Medulla oblongata (tissue), 1 donor: ENCODE results near the gene FLCN.

Source experiments
- DNase-seq: peaks from one replicate; pipeline ENCODE4 v3.0.0-alpha.2; 2015; ENCODE audit errors: extremely low spot score

The FLCN gene

DNA sequence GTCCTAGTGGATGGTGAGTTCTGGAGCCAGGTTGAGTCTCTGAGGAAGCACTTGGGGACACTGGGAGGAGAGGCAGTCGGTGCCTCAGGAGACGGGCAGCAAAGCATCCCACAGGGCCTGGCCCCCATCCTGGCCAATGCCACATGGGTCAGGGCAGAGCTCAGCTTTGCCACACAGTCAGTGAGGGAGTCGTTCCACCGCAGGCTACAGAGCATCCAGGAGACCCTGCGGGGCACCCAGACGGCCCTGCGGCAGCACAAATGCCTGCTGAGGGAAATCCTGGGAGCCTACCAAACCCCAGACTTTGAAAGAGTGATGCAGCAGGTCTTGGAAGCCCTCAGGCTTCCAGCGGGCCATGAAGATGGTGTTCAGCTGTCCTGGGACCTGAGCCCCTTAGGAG, 70.5 kb downstream of the FLCN start:
- DNase-seq, result no peak

DNA sequence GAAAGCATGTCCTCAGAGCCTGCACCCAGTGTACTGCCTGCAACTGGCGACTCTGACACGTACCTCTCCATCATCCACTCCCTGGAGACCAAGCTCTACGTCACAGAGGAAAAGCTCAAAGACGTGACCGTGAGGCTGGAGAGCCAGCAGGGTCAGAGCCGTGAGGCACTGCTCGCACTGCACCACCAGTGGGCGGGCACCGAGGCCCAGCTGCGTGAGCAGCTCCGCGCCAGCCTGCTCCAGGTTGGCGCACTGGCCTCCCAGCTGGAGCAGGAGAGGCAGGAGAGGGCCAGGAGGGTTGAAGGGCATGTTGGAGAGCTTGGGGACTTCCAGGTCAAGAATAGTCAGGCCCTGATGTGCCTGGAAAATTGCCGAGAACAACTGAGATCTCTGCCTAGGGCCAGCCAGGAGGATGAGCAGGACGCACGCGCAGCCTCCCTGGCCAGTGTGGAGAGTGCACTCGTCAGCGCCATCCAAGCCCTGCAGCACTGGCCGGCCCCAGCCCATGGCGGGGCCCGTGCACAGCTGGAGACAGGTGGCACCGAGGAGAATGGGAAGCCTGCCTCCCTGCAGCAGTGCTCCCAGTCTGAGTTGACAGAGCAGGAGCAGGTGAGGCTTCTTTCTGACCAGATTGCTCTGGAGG, 71.2 kb downstream of the FLCN start:
- DNase-seq, result no peak

DNA sequence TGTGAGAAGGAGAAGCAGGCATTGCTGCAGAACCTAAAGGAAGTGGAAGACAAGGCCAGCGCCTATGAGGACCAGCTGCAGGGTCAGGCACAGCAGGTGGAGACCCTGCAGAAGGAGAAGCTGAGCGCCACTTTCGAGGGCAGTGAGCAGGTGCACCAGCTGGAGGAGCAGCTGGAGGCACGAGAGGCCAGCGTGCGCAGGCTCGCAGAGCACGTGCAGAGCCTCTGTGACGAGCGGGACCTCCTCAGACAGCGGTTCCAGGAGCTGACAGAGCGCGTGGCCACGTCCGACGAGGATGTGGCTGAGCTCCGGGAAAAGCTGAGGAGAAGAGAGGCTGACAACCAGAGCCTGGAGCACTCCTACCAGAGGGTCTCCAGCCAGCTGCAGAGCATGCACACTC, 72.3 kb downstream of the FLCN start:
- no peak for DNase-seq

DNA sequence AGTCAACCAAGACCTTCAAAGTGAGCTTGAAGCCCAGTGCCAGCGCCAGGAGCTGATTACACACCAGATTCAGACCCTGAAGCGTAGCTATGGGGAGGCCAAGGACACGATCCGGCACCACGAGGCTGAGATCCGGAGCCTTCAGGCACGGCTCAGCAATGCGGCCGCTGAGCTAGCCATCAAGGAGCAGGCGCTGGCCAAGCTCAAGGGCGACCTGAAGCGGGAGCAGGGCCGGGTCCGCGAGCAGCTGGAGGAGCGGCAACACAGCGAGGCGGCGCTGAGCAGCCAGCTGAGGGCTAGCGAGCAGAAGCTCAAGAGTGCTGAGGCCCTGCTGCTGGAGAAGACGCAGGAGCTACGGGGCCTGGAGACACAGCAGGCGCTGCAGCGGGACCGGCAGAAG, 72.8 kb downstream of the FLCN start:
- DNase-seq, result no peak
